SU-DHL-6 (cell line): ENCODE measurements around the gene EFEMP1.

ENCODE experiments used
- EZH2phosphoT487 ChIP-seq: fragments of 200-600 bp; sonication (generic), shearing (Covaris generic); conservative IDR thresholded peaks from 2 replicates; pipeline ENCODE4 v1.6.1; 2018; ENCODE audit warnings: mild to moderate bottlenecking, antibody characterized with exemption, low read length, moderate library complexity, mixed read lengths
- TF ChIP-seq, protein P1 (sequence below): fragments of 200-600 bp; sonication (generic); IDR thresholded peaks from one replicate; pipeline ENCODE4 v1.5.1; 2017; ENCODE audit warnings: antibody characterized with exemption, mild to moderate bottlenecking, low read length, moderate library complexity; ENCODE audit not compliant: insufficient read depth, poor library complexity, severe bottlenecking

DNA sequence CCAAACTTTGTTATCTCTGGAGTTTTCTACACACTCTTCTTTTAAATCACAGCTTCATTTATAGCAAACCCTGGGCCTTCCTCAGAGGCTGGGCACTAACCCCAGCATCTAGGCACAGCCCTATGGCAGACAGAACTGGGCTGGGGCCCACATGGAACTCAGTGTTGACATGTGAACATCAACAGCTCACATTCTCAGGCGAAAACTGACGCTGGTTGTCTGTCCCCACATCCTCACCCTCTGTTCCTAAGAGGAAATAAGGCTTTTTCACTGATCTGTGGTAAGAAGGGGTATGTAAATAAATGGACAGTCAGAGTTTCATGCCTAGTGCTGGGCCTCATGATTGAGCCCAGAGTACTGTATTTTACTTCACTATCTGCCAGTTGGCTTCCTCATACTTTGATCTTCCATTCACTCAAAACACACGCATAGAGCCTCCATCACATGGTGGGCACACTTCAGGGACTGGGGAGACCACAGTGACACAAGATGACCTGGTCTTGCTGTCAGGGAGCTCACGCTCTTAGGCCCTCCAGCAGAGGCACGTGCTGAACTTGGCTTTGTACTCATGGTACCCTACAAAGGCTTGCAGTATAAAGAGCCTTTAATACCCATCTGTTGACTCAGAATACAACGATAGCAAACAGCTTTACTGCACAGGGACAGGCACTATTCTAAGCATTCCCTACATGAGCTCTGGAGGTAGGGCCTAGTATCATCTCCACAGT, 43.0 kb downstream of the EFEMP1 start:
- TF ChIP-seq, protein P1, sequence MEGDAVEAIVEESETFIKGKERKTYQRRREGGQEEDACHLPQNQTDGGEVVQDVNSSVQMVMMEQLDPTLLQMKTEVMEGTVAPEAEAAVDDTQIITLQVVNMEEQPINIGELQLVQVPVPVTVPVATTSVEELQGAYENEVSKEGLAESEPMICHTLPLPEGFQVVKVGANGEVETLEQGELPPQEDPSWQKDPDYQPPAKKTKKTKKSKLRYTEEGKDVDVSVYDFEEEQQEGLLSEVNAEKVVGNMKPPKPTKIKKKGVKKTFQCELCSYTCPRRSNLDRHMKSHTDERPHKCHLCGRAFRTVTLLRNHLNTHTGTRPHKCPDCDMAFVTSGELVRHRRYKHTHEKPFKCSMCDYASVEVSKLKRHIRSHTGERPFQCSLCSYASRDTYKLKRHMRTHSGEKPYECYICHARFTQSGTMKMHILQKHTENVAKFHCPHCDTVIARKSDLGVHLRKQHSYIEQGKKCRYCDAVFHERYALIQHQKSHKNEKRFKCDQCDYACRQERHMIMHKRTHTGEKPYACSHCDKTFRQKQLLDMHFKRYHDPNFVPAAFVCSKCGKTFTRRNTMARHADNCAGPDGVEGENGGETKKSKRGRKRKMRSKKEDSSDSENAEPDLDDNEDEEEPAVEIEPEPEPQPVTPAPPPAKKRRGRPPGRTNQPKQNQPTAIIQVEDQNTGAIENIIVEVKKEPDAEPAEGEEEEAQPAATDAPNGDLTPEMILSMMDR: no peak
- TF ChIP-seq EZH2phosphoT487: no peak
